Posterior cingulate gyrus (tissue), 11 donors: Measurements from ENCODE around the gene ZC3H14.

Source experiments
- DNase-seq, 10 donors: peaks; one replicate each; pipeline versions ENCODE4 v3.0.0 to v3.0.0-alpha.2; 2020 to 2021; ENCODE audit warnings: mixed read lengths in 3 of 10
- intact Hi-C: fragments of 100-400 bp; cut with DNase I; formaldehyde crosslinking; loops from one replicate; pipeline ENCODE4 v1.15.1; 2023

Gene ZC3H14

DNA sequence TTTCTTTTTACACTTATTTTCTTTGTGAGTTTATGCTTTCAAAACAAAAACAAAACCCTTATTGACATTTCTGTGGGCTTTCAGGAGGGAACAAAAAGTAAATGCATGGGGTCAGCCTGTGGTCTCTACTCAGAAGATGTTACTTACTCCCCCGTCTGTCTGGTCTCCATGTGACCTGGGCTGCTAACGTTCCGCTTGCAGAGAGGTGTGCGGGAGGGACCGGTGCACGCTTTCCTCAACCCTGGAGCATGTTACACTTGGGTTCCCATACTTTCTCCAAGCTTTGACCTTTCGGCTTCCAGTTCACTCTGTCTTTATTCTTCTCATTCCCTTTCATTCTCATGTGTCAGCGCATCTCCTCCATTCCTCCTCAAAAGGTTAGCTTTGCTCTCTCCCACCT is 36.5 kb downstream of the ZC3H14 start:
- intact Hi-C loops = no loop called here
- no peak for DNase-seq

GRCh38 chr14:88599761-88600439 is 37.1 kb downstream of the ZC3H14 start:
- intact Hi-C loops = no loop called here

GRCh38 chr14:88604212-88604611 is 41.4 kb downstream of the ZC3H14 start:
- DNase-seq = no peak
- intact Hi-C loops = no loop called here

More at GRCh38 chr14:88599761-88600439, 37.1 kb downstream of the ZC3H14 start:
- DNase-seq = no peak

- intact Hi-C loops = no loop called here
- DNase-seq = no peak
Measured at GRCh38 chr14:88605594-88605993, 42.8 kb downstream of the ZC3H14 start.

- intact Hi-C loops = no loop called here
- no peak for DNase-seq
Measured at GRCh38 chr14:88607829-88608228, 45.0 kb downstream of the ZC3H14 start.

- intact Hi-C loops = no loop called here
- no peak for DNase-seq
Measured at GRCh38 chr14:88611878-88612277, 49.0 kb downstream of the ZC3H14 start.

GRCh38 chr14:88612981-88613380 is 50.1 kb downstream of the ZC3H14 start:
- intact Hi-C loops = no loop called here
- no peak for DNase-seq

- no peak for DNase-seq
Measured at GRCh38 chr14:88613552-88614010, 50.7 kb downstream of the ZC3H14 start.

DNA sequence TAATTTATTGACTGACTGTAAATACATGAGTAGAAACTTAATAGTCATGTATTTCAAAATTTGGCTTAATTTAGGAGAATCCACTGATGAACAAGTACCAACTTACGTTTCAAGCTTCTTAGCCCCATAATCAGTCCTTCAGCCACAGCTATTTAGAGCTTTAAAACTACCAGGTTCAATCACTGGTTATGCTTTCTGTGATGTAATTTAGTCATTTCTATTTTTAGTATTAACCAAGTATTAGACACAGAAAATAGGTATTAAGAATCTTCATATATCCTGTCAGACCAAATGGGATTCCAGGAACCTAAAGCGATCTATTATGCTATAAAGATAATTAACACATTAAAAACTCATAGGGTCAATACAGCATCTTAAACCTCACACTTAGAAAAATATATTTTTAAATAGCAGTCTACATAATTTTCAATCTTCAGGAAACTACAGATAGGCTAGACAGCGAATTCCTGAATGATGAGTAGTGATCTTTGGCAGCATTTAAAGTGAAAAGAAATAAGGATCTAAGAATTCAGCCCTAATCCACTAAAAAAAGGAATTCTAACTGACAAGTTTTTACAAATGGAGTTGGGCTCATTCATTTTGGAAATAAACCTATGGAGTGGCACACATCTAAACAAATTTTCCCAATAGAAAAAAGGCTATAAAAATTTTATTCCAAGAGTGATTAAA is 51.5 kb downstream of the ZC3H14 start:
- DNase-seq = no peak
- intact Hi-C loops = no loop called here

More at GRCh38 chr14:88613552-88614010, 50.7 kb downstream of the ZC3H14 start:
- intact Hi-C loops = no loop called here

DNA sequence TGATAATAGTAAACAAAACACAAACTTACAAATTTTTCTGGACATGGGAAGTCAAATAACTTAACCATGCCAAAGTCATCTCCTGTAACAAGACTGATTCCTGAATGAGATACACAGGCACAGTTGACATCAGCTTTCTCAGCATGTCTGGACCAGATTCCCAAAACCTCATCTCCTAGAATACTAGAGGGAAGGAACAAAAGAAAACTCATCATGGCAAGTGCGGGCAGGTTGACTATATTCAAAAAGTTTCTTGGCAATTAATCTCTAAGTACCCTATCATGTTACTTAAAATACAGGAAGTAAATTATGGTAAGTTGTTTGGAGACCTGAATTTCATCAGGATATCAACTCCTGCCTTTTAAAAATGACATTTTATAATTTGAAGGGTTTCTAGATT is 53.9 kb downstream of the ZC3H14 start:
- no peak for DNase-seq
- intact Hi-C loops = no loop called here

GRCh38 chr14:88617479-88617878 is 54.6 kb downstream of the ZC3H14 start:
- DNase-seq = no peak
- intact Hi-C loops = no loop called here

GRCh38 chr14:88618476-88618875 is 55.6 kb downstream of the ZC3H14 start:
- no peak for DNase-seq
- intact Hi-C loops = no loop called here

- no peak for DNase-seq
- intact Hi-C loops = no loop called here
Measured at GRCh38 chr14:88621100-88621499, 58.3 kb downstream of the ZC3H14 start.

- intact Hi-C loops = no loop called here
- DNase-seq = no peak
Measured at GRCh38 chr14:88625671-88626070, 62.8 kb downstream of the ZC3H14 start.

DNA sequence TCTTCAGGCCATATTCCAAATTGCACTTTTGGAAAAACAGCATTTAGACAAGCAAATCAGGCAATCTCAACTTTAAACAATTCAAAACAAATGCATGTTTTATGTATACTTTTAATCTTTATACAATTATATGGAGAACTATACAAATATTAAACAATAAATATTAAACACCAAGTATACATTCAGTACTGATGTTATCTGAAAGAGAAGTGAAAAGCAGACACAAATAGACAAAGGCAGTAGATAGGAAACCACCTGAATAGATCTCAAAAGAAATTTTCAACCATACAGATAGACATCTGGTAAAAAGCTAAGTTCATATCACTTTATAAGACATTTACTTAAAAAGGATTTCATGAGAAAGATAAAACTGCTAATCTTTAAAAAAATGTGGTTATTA is 65.2 kb downstream of the ZC3H14 start:
- DNase-seq = no peak
- intact Hi-C loops = no loop called here

DNA sequence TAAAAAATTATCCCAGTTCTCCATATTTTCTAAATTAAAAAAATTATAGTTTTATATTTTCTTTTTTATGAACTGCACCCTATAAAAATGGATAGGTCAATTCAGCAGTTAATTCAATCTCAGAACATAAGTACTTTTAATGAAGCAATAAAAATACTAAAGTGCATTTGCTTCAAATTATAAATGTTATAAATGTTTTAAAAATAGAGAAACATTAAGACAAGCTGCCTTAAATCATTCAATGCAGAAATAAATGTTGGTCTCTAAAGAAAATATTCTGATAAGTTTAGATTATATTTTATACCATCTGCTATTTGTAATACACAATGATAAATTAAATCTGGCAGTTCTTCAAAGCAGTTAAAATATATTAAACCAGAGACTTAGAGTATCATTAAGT is 65.6 kb downstream of the ZC3H14 start:
- intact Hi-C loops = no loop called here
- no peak for DNase-seq

- intact Hi-C loops = no loop called here
- DNase-seq = no peak
Measured at GRCh38 chr14:88630565-88630964, 67.7 kb downstream of the ZC3H14 start.

DNA sequence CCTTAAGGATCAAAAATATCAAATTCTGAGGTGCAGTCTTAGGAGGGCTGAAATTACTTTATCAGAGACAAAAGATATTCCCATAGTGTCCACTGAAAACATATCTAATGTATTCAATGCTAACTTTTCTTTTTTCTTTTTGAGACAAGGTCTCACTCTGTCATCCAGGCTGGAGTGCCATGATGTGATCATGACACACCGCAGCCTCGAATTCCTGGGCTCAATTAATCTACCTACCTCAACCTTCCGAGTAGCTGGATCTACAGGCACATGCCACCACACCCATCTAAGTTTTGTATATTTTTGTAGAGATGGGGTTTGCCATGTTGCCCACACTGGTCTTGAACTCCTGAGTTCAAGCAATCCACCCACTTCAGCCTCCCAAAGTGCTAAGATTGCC is 68.3 kb downstream of the ZC3H14 start:
- intact Hi-C loops = no loop called here
- no peak for DNase-seq

DNA sequence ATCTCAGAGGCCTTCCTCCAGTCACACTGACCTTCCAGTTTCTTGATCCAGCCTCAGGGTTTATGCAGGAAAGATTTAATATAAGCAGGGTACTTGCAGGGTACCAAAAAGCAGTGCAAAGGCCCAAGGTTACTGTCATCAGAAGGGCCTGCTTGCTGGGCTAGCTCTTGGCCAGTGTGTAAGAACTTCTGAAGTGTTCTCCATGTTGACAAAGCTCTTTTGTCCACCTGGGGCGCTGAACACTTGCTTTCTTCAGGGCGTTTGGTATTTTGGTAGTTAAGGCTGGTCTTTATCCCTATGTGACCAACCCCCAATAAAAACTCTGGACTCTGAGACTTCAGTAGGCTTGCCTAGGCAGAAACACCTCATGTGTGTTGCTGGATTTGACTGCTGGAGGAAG is 69.7 kb downstream of the ZC3H14 start:
- DNase-seq = no peak
- intact Hi-C loops = no loop called here

GRCh38 chr14:88639221-88639620 is 76.4 kb downstream of the ZC3H14 start:
- intact Hi-C loops = no loop called here
- no peak for DNase-seq

- intact Hi-C loops = no loop called here
- DNase-seq = no peak
Measured at GRCh38 chr14:88660056-88660455, 97.2 kb downstream of the ZC3H14 start.
